HG03442 (cell line): ENCODE measurements around the gene CLRN1.

Experiments used
- ATAC-seq: cut with Tn5 transposase; IDR thresholded peaks from one replicate; pipeline ENCODE4 v1.9.1; 2021; ENCODE audit warnings: mild to moderate bottlenecking, moderate library complexity; ENCODE audit not compliant: unreplicated experiment

CLRN1 gene

DNA sequence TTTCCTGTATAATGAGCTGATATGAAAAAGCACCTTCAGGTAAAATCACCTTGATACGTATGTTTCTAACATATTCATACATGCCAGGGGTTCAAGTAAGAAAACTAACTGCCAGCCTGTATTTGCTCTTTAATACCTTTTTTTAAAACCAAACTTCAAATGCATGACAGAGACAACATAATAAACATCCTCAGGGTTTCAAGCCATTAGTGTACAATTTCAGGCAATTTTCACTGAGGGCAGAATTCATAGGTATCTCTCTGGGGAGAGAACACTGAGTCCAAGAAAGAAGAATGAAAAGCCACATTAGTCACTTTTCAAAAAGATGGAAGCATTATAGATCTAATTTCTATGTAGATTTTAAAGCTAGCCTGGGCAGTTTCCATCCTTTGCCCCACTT lies 94.2 kb downstream of the CLRN1 start:
- ATAC-seq = no peak

- ATAC-seq = no peak
These were observed 95.2 kb downstream of the CLRN1 start for GRCh38 chr3:150877303-150877702.

DNA sequence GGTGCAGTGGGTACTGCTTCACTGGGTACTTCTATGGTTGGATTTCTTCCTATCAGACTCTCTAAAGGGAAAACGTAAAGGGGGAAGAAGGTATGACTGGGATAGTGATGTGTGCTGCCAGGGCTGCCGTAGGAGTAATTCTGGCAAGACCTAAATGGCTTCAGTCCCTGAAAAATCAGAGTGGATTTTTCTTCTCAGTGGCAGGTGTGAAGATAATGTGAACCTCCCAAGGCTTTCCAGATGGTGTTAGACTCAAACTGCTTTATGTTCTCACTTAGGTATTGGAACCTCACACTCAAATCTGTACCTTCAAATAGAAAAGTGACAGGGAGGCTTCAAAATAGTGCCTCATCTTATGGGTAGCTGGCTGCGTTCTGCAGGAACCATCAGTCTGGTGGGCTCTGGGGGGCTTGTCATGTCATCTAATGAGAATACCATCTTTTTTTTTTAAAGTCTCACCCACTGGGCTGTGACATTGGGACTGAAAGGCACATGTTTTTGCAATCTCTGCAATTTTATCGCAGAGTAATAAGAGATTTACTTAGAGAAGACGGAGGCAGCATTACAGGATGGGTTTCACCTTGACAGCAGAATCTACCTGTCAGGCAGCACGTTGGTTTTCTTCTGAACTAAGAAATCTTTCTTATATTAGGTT lies 95.8 kb downstream of the CLRN1 start:
- ATAC-seq = no peak
